DMS53 (cell line): ENCODE results near the gene GSN.

ENCODE experiments used
- DNase-seq: peaks from one replicate; lab custom pipeline; 2025; lab: John Stamatoyannopoulos, UW

GSN gene

GRCh38 chr9:121353241-121354061 lies 85.5 kb downstream of the GSN start:
- DNase-seq = no peak

DNA sequence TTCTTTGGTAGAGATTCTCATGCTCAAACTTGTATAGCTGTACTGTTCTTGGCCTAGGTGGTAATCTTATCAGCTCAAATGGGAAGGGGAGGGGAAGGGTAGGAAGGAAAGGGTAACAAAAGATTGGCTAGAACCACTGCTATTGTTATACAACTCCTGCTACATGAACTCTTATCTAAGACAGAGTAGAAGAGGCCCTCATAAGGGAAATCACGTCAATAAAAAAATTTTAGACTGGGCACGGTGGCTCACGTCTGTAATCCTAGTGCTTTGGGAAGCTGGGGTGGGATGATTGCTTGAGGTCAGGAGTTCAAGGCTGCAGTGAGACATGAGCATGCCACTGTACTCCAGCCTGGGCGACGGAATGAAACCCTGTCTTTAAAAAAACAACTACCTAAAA lies 86.2 kb downstream of the GSN start:
- no peak for DNase-seq

DNA sequence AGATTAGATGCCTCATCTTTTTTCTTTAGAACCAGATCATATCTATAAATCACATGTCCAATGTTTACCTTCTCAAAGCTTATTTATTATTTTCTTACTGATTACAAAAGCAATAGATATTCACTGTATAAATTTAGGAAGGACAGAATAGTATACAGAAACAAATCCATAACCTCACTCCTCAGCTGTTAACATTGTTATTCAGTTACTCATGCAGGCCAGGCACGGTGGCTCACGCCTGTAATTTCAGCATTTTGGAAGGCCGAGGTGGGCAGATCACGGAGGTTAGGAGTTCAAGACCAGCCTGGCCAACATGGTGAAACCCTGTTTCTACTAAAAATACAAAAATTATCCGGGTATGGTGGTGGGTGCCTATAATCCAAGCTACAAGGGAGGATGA lies 86.8 kb downstream of the GSN start:
- DNase-seq = no peak

DNA sequence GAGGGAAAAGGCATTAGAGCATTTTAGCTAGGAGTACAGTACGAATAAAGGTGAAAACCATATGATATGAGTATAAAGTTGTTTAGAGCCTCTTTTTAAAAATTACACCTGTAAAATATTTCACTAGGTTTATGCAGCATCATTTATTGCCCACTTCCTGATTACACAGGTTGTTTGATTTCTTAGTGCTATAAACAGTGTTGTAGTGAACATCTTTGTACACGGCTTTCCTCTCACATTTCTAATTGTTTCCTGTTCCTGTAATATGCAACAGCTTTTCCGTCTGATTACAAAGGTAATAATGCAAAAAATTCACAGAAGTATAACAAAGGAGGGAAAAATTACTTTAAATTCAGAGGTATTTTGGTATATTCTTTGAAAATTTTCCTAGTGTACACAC lies 89.0 kb downstream of the GSN start:
- DNase-seq = no peak

DNA sequence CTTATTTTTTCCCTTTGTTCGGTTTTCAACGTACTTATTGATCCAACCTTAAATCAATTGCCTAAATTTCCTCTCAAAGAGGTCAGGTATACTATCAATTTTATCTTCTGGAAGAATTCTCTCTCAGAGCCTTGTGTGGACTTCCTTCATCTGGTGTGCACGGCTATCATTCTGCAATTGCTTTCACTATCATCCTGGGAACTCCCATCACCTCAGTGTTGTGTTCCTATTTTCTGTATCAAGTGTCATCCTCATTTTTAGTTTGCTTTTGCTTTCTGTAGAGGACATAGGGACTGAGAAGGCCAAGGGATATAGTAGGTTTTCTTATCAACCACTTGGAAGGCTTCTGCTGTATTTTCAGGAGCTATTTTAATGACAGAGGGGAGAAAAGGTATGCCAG lies 90.8 kb downstream of the GSN start:
- DNase-seq = no peak

DNA sequence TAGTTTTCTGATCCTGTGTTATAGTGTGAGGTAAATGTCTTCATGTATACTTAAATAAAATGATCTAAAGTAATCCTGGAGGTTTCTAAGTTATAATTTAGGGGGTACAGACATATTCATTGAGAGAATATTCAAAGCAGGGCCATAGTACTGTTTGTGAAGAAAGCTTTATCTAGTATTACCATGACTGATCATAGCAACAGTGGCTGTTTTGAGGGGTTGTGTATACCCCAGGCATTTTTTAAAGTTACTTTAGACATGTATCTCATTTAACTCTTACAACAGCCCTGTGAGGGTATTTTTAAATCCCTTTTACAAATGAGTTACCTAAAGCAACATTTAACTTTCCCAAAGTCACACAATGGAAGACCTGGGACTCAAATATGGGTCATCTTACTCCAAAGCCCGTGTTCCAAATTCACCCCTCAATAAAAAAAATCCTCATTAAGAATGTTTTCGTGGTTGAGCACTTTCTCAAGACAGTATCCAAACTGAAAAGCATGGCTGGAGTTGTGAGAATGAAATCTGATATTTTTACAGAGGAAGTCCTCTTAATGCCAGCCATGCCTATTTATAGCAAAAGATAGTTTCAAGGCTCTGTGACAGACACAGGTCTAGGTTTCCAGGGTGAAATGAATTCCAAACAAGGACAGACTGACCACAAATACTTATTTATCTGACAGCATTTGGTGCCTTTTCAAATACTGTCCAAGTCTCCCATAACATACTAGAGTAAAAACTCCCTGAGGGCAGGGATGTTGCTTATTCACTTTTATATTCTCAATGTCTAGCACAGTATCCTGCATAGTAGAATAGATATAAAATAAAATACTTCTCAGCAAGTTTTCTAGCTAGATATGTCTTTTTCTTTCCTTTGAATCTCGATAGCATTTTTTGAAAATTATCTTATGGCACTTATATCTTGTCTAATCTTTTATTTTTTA lies 91.7 kb downstream of the GSN start:
- peak; percentile 37 for DNase-seq

DNA sequence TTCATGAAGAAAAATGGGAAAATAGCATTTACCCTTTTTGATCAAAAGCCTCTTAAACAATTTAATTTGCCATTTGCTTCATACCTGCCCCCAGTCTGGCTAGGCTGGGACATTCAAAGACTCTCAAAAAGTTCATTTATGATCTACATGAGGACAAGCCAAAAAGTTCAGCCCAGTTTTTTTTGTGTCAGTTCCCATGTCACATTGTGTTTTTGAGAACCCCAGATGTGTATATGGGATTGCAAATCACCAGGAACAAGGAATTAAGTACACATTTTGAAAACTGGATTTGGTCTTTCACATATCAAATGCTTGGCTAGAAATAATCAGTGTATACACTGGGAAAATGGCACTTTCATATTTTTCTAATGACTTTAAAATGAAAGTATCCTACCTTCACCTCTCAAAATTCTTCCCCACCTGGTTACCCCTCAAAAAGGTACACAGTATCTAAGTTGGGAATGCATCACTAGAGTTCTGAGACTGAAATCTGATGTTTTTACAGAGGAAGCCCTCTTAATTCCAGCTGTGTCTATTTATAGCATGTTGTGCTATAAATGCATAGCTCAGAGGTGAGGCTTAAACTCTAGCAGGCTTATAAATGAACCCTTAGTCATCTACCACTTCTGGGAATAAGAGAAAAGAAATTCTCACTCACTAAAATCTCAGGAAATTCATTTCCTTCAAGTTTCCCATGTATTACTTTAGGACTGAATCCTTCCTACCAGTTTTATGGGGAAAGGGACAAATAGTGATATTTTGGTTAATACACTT lies 92.8 kb downstream of the GSN start:
- DNase-seq = no peak

GRCh38 chr9:121362813-121363621 lies 95.1 kb downstream of the GSN start:
- no peak for DNase-seq

DNA sequence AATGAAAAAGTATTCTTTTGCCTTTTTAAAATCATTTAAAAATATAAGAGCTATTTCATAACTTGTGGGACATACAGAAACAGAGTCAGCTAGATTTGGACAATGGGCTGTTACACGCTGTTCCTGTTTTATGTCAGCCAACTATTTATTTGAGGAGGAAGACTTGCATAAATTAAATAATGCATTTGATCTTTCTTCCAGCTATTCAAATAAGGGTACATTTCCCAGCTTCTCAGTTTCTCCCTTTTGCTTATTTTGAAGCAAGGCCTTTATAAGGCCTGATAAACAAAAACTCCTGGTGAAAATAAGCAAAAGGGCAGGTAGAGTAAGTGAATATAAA lies 95.6 kb downstream of the GSN start:
- DNase-seq = no peak

- DNase-seq = no peak
Observed at GRCh38 chr9:121364077-121364476, 96.1 kb downstream of the GSN start.

DNA sequence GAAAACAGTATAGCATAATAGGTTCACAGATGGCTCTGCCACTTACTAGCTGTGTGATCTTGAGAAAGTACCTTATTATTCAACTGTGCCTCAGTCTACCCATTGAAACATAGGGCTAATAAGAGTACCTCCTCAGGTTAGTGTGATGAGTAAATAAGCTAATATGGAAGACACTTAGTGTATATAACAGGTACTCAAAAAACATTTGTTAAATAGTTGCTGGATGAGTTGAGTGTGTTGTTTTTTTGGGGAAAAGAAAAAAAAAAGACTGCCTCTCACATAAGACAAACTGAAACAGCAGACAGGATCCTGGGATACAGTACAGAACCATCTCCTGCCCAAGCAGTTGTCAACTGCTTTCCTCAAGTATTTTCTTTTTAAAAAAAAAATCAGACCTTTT lies 96.9 kb downstream of the GSN start:
- no peak for DNase-seq

DNA sequence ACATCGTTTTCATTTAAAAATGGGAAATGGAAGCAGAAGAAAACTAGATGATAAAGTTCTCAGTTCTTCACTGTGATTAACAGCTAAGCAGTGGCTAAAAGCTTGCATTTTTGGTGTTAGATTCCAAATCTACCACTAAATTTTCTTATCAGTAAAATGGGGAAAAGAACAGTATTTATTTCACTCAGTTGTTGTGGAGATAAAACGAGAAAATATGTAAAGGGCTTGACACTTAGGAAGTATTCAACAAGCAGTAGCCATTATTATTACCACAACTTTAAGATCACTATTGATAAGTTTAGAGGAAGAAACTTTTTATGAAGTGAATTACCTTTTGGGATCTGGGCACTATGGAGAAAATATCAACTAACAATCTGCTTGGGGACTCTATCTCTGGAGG lies 97.6 kb downstream of the GSN start:
- no peak for DNase-seq

GRCh38 chr9:121366611-121367192 lies 98.7 kb downstream of the GSN start:
- no peak for DNase-seq

GRCh38 chr9:121367306-121368137 lies 99.6 kb downstream of the GSN start:
- DNase-seq = no peak

DNA sequence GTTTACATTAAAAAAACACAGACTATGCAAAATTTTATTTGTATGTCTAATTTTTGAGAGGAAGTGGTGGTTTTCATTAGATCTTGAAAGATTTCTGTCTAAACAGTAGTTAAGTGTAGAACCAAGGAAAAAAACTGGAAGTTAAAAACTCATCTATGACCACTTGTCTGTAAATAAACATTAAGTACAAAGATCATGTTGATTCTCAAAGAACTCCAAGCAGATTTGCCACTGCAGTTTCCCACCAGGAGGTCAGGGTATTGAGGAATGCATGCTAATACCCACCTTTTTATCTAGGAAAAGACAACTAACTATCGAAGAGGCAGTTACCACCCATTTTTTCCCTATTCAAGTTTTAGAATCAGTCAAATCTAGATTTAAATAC lies 100.2 kb downstream of the GSN start:
- DNase-seq = no peak

GRCh38 chr9:121368745-121369144 lies 100.8 kb downstream of the GSN start:
- no peak for DNase-seq

- peak; percentile 89 for DNase-seq
Observed at GRCh38 chr9:121369595-121370265, 101.8 kb downstream of the GSN start, which contains the start of gene STOM. TSS of gene STOM (minus strand) at chr9:121370250. CDS start at chr9:121370187, 63 bp downstream.

DNA sequence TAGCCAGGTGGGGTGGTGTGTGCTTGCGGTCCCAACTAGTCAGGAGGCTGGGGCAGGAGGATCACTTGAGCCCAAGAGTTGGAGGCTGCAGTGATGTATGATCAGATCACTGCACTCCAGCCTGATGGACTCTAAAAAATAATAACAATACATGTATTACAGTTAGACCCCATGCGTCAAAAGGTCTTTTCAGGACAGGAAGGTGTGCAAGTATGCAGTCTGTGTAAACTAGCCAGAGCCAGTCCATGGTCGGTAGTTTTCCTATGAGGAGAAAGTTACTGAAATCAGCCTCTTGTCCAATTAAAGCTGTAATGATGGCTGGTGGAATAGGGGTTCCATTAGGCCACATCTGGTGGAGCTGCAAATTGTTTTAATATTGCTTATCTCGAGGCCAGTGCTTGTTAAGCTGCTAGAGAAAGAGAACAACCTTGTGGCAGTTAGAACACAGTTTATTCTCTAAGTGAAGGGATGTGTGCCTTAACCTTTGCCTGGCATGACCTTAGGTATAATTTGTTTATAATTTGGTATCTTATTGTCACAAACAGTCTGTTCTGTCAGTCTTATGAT lies 103.6 kb downstream of the GSN start:
- no peak for DNase-seq
